Right renal pelvis (tissue), 4 donors: ENCODE data around the gene MAN2A1. TPM values are rescaled to one million over a fixed set of nuclear protein-coding genes. Genes with fewer than 3 reads are reported as not detected.
"Not testable (repeated sequence)": the region's sequence is repeated elsewhere in the genome, so short reads cannot be mapped to it uniquely, and the experiment has no call there.

Source experiments
- DNase-seq, 4 donors: peaks; one replicate each; pipeline ENCODE4 v3.0.0-alpha.2; 2013; ENCODE audit warnings: low read depth in 4 of 4, low spot score in 3 of 4, missing footprints in 1 of 4
- polyA plus RNA-seq, 4 donors: library from polyadenylated mRNA; unstranded; fragments of 120-200 nt; gene quantifications; one replicate each; pipeline ENCODE4 v1.2.1, GENCODE V29; 2013; ENCODE audit not compliant: insufficient read length in 4 of 4

MAN2A1 gene
- polyA plus RNA-seq, 4 donors = 65.1 to 82.5 (median 75.9) TPM

- no peak for DNase-seq
Measured at GRCh38 chr5:109805472-109805871, 115.7 kb downstream of the MAN2A1 start.

DNA sequence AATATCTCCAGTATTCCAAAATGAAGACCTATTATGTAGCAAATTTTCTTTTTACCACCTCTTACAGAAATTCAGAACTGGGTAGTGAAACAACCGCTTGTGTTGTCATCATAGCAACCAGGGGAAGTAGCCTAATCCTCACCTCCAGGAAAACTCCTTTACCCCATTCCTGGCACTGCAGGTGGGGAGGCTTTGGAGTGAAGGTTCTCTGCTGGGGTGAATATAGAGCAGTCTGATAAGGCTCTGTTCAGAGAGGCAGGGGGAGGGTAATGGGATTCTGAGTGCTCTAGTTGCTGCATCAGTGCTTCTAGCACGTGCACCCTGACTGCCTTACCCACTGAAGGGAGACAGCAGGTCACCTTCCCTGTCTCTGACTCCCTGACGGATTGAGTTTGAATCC, 116.2 kb downstream of the MAN2A1 start:
- peak in 2 of 4 donors; percentile 16 to 43 for DNase-seq

DNA sequence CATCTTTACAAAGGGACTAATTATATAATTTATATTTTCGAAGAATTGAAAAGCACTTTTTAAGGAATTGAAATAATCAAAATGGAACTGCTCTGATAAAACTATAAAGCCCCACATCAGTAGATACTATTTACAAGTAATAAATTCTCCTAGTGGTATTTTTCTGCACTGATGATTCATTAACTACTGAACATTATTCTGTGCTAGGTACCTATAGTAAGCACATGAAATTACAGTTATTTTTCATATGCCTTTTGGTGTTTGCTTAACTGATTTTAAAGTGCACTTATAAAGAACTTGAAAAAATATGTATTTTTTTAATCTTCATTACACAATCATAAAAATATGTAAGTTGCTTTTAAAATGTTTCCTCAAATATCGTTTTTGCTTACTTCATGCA, 123.0 kb downstream of the MAN2A1 start:
- no peak for DNase-seq

GRCh38 chr5:109816732-109817131, 127.0 kb downstream of the MAN2A1 start:
- no peak for DNase-seq

GRCh38 chr5:109819878-109820277, 130.2 kb downstream of the MAN2A1 start:
- DNase-seq = no peak

DNA sequence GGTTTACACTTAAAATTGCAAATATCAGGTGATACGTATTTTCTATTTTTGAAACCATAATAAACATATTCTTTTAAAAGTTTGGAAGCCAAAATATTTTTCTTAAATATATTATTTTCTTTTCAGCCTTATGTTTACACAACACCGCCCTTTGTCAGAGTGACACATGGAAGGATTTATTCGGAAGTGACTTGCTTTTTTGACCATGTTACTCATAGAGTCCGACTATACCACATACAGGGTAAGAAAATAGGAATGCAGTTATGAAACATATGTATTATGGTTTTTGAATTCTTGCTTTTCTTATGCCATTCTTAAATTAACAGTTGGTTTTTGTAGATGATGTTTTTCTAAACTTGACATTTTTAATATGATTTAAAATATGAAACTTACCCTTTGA, 133.9 kb downstream of the MAN2A1 start:
- DNase-seq = no peak

DNA sequence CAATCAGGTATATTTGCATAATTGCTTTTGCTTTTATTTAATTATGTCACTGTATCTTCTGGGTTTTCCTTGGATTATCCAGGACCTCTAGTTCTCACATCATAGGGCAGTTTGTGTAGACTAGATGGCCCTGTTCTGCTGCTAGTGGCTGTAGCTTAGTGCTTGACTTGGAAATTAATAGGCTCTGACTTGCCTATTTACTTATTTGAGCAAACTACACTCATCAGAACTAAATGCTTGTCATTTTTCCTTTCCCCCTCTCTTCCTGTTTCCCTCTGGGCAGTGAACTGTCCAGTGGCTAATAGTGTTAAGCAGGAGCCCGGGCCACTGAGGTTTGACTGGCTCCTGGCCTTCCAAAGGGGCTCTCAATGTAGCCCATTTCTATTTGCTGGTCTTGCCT, 135.7 kb downstream of the MAN2A1 start:
- DNase-seq = no peak

- no peak for DNase-seq
Measured at GRCh38 chr5:109826426-109826825, 136.7 kb downstream of the MAN2A1 start.

- no peak for DNase-seq
Measured at GRCh38 chr5:109829331-109829730, 139.6 kb downstream of the MAN2A1 start.

DNA sequence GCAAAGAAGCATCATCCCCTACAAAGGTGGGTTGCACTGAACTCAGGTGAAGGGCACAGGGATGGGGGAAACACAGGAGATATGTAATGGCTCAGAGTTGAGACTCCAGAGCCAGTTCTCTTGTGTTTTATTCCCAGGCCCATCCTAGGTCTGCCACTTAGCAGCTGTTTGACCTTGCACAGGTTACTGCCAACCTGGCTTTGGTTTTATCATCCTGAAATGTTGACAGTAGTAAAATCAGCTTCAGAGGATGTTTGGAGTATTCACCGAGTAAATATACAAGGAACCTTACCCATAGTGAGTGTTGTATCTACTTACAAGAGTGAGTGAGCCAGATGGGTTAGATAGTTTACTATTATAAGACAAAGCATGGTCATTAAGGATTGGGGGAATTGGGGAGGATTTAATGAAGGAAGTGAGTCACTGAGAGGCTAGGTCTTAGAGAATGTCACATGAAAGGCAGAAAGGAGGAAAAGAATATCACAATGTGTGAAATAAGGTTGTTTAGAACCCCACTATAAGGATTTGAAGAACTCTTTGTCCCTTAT, 141.3 kb downstream of the MAN2A1 start:
- DNase-seq = no peak

DNA sequence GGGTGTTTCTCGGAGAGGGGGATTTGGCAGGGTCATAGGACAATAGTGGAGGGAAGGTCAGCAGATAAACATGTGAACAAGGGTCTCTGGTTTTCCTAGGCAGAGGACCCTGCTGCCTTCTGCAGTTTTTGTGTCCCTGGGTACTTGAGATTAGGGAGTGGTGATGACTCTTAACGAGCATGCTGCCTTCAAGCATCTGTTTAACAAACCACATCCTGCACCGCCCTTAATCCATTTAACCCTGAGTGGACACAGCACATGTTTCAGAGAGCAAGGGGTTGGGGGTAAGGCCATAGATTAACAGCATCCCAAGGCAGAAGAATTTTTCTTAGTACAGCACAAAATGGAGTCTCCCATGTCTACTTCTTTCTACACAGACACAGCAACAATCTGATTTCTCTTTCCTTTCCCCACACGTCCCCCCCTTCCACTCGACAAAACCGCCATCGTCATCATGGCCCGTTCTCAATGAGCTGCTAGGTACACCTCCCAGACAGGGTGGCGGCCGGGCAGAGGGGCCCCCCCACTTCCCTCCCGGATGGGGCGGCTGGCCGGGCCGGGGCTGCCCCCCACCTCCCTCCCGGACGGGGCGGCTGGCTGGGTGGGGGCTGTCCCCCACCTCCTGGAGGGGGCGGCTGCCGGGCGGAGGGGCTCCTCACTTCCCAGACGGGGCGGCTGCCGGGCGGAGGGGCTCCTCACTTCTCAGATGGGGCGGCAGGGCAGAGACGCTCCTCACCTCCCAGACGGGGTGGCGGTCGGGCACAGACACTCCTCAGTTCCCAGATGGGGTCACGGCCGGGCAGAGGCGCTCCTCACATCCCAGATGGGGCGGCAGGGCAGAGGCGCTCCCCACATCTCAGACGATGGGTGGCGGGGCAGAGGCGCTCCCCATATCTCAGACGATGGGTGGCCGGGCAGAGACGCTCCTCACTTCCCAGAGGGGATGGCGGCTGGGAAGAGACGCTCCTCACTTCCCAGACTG, 142.8 kb downstream of the MAN2A1 start:
- DNase-seq = not testable (repeated sequence)

DNA sequence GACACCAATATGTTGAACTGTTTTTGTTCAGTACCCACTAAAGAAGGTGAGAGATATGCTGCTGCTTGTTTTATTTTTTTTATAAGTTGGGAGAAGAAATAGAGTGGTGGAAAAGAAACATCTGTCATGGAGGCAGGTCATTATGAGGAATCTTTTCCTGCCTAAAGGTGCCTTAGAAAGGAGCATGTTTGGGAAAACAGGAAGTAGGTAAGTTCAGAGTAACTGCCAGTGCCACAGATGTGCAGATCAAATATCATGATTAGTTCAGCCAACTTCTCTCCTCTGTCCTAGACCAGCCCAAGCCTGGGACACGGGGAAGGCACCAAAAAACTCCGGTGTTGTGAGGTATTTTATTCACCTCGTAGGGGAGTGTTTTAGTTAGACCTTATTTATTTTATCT, 144.2 kb downstream of the MAN2A1 start:
- no peak for DNase-seq

- no peak for DNase-seq
Measured at GRCh38 chr5:109836280-109836679, 146.6 kb downstream of the MAN2A1 start.

GRCh38 chr5:109837231-109837861, 147.6 kb downstream of the MAN2A1 start:
- peak in 1 of 4 donors; percentile 8 for DNase-seq

- no peak for DNase-seq
Measured at GRCh38 chr5:109838157-109838556, 148.4 kb downstream of the MAN2A1 start.

DNA sequence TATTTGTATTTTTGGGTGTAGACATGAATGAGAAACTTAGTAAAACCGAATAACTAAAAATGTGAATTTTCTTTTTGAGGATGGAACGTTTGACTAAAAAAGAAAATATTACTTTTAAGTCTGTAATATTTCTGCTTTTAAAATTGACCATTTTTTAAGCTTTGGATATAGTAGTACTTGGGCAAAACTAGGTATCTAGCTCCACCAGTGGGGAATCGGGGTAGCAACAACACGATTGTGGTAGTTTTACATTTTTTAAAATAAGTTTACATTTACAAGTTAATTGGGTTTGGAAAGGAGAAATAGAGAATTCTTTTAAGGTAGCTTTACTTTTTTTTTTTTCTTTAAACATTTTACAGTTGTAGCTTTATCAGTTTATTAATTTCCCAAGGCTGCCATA, 154.4 kb downstream of the MAN2A1 start:
- no peak for DNase-seq

DNA sequence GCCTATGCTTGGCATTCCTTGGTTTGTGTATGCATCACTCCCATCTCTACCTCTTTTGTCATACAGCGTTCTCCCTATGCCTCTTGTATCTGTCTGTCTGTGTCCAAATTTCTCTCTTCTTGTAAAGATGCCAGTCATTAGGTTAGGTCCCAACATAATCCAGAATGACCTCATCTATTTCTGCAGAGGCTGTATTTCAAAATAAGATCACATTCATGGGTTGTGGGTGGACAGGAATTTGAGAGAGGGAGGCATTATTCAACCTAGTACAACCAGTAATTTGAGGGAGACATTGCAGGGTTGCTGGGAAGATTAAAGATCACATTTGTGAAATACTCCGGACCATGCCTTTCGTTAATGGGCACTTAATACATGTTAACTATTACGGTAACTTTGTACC, 155.0 kb downstream of the MAN2A1 start:
- no peak for DNase-seq

- no peak for DNase-seq
Measured at GRCh38 chr5:109848130-109848529, 158.4 kb downstream of the MAN2A1 start.

GRCh38 chr5:109849478-109850088, 159.9 kb downstream of the MAN2A1 start:
- DNase-seq = no peak

- DNase-seq = no peak
Measured at GRCh38 chr5:109852371-109853155, 162.8 kb downstream of the MAN2A1 start.
